ENCODE data around the gene EDARADD. TPM values are rescaled to one million over a fixed set of nuclear protein-coding genes. Genes with fewer than 3 reads are reported as not detected.

EDARADD gene
- total RNA-seq, 1 donor from 2014 or later: 2.6 TPM

GRCh38 chr1:236353813-236354212 is 40.3 kb upstream of the EDARADD start:
- no peak overlapping the region for H3K4me3 ChIP-seq (ENCODE audit: low read depth, low read length)
- no peak for TF ChIP-seq CTCF (IDR thresholded peaks at IDR 0.05; ENCODE audit: insufficient read depth, low read length, severe bottlenecking)
- H3K36me3 ChIP-seq (ENCODE audit: control insufficient read depth, insufficient read depth, low read length): no peaks in the 10 kb centered on the region
- DNase-seq (ENCODE audit: low read depth): no peak
- no peaks in the 10 kb centered on the region for H3K27me3 ChIP-seq (ENCODE audit: control insufficient read depth, insufficient read depth, low read length)
- no peak for FAIRE-seq

- TF ChIP-seq CTCF (IDR thresholded peaks at IDR 0.05; ENCODE audit: insufficient read depth, low read length, severe bottlenecking): no peak
- Histone ChIP-seq H3K36me3 (ENCODE audit: control insufficient read depth, insufficient read depth, low read length) (no peaks in the 10 kb centered on the region), H3K4me3 (ENCODE audit: low read depth, low read length) (no peak overlapping the region), H3K27me3 (ENCODE audit: control insufficient read depth, insufficient read depth, low read length) (no peaks in the 10 kb centered on the region)
- DNase-seq (ENCODE audit: low read depth) (peak; percentile 10), FAIRE-seq (no peak)
Observed at GRCh38 chr1:236354330-236355147, 39.5 kb upstream of the EDARADD start.

- DNase-seq (ENCODE audit: low read depth) (no peak), FAIRE-seq (no peak)
Observed at GRCh38 chr1:236356141-236356540, 37.9 kb upstream of the EDARADD start.

GRCh38 chr1:236361909-236362590 is 32.0 kb upstream of the EDARADD start:
- DNase-seq (ENCODE audit: low read depth): no peak
- H3K4me3 ChIP-seq (ENCODE audit: low read depth, low read length): no peak overlapping the region
- no peak for FAIRE-seq

More at GRCh38 chr1:236356141-236356540, 37.9 kb upstream of the EDARADD start:
- H3K27me3 ChIP-seq (ENCODE audit: control insufficient read depth, insufficient read depth, low read length): no peaks in the 10 kb centered on the region
- no peaks in the 10 kb centered on the region for H3K36me3 ChIP-seq (ENCODE audit: control insufficient read depth, insufficient read depth, low read length)
- no peak for TF ChIP-seq CTCF (IDR thresholded peaks at IDR 0.05; ENCODE audit: insufficient read depth, low read length, severe bottlenecking)
- H3K4me3 ChIP-seq (ENCODE audit: low read depth, low read length): no peak overlapping the region

GRCh38 chr1:236363237-236363636 is 30.8 kb upstream of the EDARADD start:
- FAIRE-seq (no peak), DNase-seq (ENCODE audit: low read depth) (no peak)
- no peak for TF ChIP-seq CTCF (IDR thresholded peaks at IDR 0.05; ENCODE audit: insufficient read depth, low read length, severe bottlenecking)
- Histone ChIP-seq H3K4me3 (ENCODE audit: low read depth, low read length) (no peak overlapping the region), H3K27me3 (ENCODE audit: control insufficient read depth, insufficient read depth, low read length) (no peaks in the 10 kb centered on the region), H3K36me3 (ENCODE audit: control insufficient read depth, insufficient read depth, low read length) (no peaks in the 10 kb centered on the region)

More at GRCh38 chr1:236361909-236362590, 32.0 kb upstream of the EDARADD start:
- no peak for TF ChIP-seq CTCF (IDR thresholded peaks at IDR 0.05; ENCODE audit: insufficient read depth, low read length, severe bottlenecking)
- Histone ChIP-seq H3K36me3 (ENCODE audit: control insufficient read depth, insufficient read depth, low read length) (no peaks in the 10 kb centered on the region), H3K27me3 (ENCODE audit: control insufficient read depth, insufficient read depth, low read length) (no peaks in the 10 kb centered on the region)
